HL-60/S4 (cell line): Measurements from ENCODE around the gene YIPF7.

Source experiments
- in situ Hi-C: fragments of 300-500 bp; cut with MboI; formaldehyde crosslinking; loops from 2 replicates; pipeline ENCODE4 v1.14.3; 2022; ENCODE audit warnings: low sequenced_read_pairs

Gene YIPF7

DNA sequence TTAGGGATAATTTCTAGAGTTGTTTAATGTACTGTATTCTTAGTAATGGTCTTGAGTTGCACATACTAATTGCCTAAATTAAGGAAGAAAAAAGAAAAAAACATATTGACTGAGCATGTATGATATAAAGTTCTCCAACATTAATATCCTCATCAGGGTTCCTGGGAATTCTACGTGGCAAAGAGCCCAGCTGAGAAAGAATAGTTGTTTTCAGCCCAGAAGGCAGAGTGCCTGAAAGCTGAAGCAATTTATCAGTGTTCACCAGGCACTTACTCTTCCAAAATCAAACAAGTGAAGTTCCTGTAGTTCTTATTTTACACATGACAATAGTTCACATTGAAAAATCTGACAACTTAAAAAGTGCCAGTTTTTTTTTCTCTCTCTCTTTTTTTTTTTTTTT is 27.7 kb downstream of the YIPF7 start:
- in situ Hi-C loops, result no loop called here

- in situ Hi-C loops, result no loop called here
Measured at GRCh38 chr4:44616621-44617020, 34.8 kb downstream of the YIPF7 start.

GRCh38 chr4:44583393-44583792 is 68.0 kb downstream of the YIPF7 start:
- in situ Hi-C loops, result no loop called here

DNA sequence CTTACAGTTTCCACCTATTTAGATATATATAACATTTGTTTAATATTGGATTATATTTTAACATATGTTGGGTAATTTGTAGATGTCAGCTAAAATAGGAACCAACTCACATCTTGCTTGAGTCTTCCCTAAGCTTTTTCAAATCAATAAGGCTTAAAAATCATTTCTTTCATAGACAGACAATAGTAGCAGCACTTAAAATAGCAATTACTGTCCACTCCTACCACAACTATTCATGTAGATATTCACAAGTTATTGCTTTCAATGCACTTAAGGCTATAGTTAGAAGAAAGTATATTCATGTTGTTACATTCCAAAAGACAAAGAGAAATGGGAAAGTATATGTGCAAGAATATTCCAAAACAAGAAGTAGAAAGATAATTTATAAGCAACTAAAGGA is 71.2 kb downstream of the YIPF7 start:
- in situ Hi-C loops, result no loop called here

DNA sequence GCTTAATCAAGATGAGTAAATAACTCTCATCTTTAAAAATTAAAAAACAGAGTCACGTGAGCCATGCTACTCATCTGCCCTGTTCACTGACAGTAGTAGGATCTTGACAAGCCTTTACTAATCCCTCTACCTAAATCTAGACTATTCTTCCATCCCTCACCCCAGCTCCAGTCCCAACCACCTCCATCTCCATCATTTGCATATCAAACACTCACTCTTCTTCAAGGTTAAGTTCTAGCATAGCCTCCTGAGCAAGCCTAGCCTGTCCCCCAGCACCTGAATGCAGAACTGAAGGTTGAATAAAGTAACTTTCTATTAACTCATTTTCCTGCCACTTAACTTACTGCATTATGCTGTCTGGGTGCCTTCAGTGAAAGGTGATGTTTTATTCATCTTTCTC is 72.5 kb downstream of the YIPF7 start:
- in situ Hi-C loops, result no loop called here
